HTERT RPE-1 (cell line): ENCODE results near the gene QPRT.
"Not testable (repeated sequence)": the region's sequence is repeated elsewhere in the genome, so short reads cannot be mapped to it uniquely, and the experiment has no call there.

Experiments used
- in situ Hi-C: fragments of 300-500 bp; cut with MboI; formaldehyde crosslinking; loops from 4 replicates; pipeline ENCODE4 v1.14.3; 2020; ENCODE audit warnings: low sequenced_read_pairs

The QPRT gene

GRCh38 chr16:29678691-29679267, at the start of gene QPRT:
Gene QPRT, plus strand, starts transcription at chr16:29679180. Its CDS starts 18 bp downstream, at chr16:29679198.
- in situ Hi-C loops: no loop called here

DNA sequence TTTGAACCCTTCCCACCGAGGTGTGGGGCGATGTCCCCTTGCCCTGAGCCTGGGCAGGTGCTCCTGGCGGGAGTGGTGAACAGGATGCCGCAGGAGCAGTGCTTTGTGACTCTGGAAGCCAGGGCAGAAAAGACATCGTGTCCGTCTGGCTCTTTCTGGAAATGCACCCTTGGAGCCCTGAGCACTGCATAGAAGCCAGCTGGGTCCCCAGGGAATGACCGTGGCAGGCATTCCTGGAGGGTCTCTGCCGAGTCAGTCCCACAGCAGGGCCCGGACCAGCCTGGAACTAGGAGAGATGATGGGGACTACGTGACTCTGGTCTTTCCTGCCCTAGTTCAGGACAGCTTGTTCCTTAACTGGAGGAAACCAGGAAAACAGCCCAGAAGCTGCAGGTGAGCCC, 49.7 kb upstream of the QPRT start:
- in situ Hi-C loops: not testable (repeated sequence)

GRCh38 chr16:29631658-29632057, 47.3 kb upstream of the QPRT start:
- in situ Hi-C loops: not testable (repeated sequence)

- in situ Hi-C loops: not testable (repeated sequence)
These were observed 43.1 kb upstream of the QPRT start for GRCh38 chr16:29635902-29636301.

DNA sequence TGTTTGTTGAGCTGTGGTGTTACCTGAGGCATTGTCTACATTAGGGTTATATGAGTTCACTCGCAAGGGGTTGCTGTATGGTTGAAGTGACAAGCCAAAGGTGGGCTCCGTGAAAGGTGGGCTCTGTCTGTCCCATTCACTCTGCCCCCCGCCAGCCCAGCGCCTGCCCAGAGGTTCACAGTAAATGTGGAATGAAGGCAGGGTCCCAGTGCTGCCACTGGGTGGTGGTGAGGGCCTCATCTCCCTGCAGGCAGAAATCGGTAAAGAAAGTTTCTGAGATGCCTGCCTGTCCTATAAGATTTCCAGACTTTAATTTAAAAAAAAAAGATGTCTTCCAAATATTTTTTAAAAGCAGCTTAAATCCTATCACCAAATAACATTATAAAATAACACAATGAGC, 42.6 kb upstream of the QPRT start:
- in situ Hi-C loops: not testable (repeated sequence)

GRCh38 chr16:29638751-29639150, 40.2 kb upstream of the QPRT start:
- in situ Hi-C loops: not testable (repeated sequence)

- in situ Hi-C loops: no loop called here
These were observed 37.4 kb upstream of the QPRT start for GRCh38 chr16:29641561-29641960.

DNA sequence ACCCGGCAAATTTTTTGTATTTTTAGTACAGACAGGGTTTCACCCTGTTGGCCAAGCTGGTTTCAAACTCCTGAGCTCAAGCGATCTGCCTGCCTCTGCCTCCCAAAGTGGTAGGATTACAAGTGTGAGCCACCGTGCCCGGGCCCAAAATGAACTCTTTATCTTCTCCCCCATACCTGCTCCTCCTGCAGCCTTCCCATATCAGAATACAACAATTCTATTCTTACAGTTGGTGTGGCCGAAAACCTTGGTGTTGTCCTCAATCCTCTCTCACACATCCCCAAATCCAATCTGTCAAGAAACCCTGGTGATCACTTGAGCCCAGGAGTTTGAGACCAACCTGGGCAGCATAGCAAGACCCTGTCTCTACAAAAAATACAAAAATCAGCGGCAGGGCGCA, 35.4 kb upstream of the QPRT start:
- in situ Hi-C loops: no loop called here

GRCh38 chr16:29644338-29644857, 34.6 kb upstream of the QPRT start:
- in situ Hi-C loops: no loop called here

GRCh38 chr16:29644973-29645693, 33.8 kb upstream of the QPRT start:
- in situ Hi-C loops: no loop called here

DNA sequence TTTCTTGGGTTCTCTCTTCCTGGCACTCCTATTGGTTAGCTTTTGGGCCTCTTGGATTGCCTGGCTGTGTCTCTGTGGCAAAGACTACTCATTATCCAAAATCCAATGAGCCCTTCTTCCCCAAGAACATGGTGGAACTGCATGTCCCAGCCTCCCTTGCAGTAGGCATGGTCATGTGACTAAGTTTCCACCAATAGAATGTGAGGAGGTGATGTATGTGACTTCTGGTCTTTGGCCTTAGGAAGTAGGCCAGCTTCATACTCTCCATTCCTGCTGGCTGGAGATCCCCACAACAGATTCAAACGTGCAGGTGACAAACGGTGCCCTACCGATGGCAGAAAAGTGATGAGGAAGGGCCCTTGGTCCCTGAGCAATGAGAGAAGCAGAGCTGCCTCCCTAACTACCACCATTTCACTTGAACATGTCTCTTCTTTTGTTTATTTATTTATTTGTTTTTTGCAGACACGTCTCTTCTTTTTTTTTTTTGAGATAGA, 33.2 kb upstream of the QPRT start:
- in situ Hi-C loops: no loop called here

DNA sequence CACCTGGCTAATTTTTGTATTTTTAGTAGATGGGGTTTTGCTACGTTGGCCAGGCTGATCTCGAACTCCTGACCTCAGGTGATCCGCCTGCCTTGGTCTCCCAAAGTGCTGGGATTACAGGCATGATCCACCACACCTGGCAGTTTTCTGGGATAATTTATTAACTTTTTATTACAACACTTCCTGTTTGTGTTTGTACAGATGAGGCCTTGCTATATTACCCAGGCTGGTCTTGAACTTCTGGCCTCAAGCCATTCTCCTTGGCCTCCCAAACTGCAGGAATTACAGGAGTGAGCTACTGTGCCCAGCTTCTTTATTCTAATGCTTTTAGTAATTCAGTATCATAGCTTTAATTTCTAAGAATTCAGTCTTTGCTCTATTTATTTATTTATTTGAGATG, 32.0 kb upstream of the QPRT start:
- in situ Hi-C loops: no loop called here

- in situ Hi-C loops: no loop called here
These were observed 29.1 kb upstream of the QPRT start for GRCh38 chr16:29649588-29650494.

GRCh38 chr16:29650771-29651170, 28.2 kb upstream of the QPRT start:
- in situ Hi-C loops: no loop called here

GRCh38 chr16:29651774-29652349, 27.1 kb upstream of the QPRT start:
- in situ Hi-C loops: no loop called here

DNA sequence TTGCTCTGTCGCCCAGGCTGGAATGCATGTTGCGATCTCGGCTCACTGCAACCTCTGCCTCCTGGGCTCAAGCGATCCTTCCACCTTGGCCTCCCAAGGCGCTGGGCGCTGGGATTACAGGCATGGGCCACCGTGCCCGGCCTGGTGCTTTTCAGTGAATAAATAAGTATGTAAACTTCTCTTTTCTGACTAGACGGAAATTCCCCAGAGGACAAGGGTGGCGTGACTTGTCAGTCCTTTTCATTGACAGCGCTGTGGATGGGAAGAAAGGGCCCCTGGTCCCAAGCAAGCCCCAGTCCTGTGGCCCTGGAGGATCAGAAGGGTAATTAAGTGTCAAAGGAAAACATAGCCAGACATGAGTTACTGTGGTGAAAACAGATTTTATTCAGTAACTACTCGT, 25.5 kb upstream of the QPRT start:
- in situ Hi-C loops: no loop called here

DNA sequence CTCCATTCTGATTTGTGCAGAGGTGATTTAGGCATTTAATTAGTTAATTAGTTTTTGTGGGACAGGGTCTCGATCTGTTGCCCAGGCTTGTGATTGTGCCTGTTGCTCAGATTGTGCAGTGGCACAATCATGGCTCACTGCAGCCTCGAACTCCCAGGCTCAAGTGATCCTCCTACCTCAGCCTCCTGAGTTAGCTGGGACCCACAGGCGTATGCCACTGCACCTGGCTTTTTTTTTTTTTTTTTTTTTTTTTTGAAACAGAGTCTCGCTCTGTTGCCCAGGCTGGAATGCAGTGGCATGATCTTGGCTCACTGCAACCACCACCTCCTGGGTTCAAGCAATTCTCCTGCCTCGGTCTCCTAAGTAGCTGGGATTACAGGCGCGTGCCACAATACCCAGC, 25.1 kb upstream of the QPRT start:
- in situ Hi-C loops: not testable (repeated sequence)

DNA sequence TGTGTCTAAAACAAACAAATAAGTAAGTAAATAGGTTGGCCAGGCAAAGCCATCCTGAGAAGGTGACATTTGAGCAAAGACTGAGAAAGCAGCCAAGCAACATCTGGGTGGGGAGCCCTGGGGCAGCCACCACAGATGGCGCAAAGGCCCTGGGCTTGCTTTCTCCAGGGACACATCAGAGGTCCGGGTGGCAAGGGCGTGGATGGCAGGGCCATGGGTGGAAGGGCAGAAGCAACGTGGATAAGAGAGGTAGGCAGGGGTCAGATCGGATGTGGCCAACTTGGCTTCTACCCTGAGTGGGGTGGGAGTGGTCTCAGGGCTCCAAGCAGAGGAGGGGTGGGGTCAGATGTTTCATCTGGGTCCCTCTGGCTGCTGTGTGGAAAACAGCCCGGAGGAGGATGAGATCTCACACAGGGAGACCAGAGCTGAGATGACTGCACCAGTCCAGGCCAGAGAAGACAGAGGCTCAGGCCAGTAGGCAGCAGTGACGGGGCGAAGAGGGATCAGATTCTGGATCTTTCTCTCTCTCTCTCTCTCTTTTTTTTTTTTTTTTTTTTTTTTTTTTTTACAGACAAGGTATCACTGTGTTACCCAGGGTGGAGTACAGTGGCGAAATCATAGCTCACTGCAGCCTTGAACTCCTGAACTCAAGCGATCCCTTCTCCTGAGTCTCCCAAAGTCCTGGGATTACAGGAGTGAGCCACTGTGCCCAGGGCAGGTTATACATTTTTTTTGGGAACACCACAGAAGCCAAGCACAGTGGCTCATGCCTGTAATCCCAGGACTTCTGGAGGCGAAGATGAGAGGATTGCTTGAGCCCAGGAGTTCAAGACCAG, 22.1 kb upstream of the QPRT start:
- in situ Hi-C loops: no loop called here

- in situ Hi-C loops: no loop called here
These were observed 20.3 kb upstream of the QPRT start for GRCh38 chr16:29658705-29659104.
